Measurements from ENCODE around the gene NEO1. TPM values are rescaled to one million over a fixed set of nuclear protein-coding genes. Genes with fewer than 3 reads are reported as not detected.

The NEO1 gene
- total RNA-seq, 1 donor = 60.5 TPM

DNA sequence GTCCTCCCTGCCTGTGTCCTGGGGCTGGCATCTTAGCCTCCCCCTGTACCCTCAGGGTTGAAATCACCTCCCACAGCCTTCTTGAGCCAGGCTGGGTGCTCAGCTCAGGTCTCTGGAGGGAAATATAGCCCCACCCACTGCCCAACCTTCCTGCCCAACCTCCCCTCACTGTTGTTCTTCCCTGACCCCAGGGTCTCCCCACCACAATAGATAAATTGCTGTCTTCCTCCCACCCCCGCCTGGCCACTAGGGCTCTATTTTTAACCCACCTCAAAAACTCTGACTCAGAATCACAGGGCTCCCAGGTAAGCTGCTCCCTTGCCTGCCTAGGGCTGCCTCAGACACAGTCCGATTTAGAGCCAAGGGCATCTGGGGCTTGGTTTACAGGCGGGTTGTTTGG, 301.5 kb downstream of the NEO1 start:
- no peak for DNase-seq (ENCODE audit: low read depth)
- TF ChIP-seq CTCF (IDR thresholded peaks at IDR 0.05; ENCODE audit: insufficient read depth, low read depth, low read length) = no peak
- H3K4me3 ChIP-seq (ENCODE audit: low read depth, low read length) = no peak overlapping the region

GRCh38 chr15:73354241-73354640, 302.0 kb downstream of the NEO1 start:
- no peak overlapping the region for H3K4me3 ChIP-seq (ENCODE audit: low read depth, low read length)
- no peak for TF ChIP-seq CTCF (IDR thresholded peaks at IDR 0.05; ENCODE audit: insufficient read depth, low read depth, low read length)
- no peak for DNase-seq (ENCODE audit: low read depth)

Small RNAs within 50 kb of the gene (small RNA-seq; reads per million reads assigned to genes)
- not detected for gene FKBP1AP2
